Suppressor macrophage treated with lipopolysaccharide for 1 hour (primary cell): ENCODE results near the gene CYP4F8.
A peak's percentile ranks its signal among the peaks of the same experiment; 100 is the strongest.
"Not testable (repeated sequence)": the region's sequence is repeated elsewhere in the genome, so short reads cannot be mapped to it uniquely, and the experiment has no call there.

Source experiments
- DNase-seq, 3 donors: peaks; one replicate each; pipeline ENCODE4 v3.0.0-alpha.2; 2020 to 2022

Gene CYP4F8

GRCh38 chr19:15644816-15645215 is 29.8 kb downstream of the CYP4F8 start:
- peak in 1 of 3 donors; percentile 20 for DNase-seq

DNA sequence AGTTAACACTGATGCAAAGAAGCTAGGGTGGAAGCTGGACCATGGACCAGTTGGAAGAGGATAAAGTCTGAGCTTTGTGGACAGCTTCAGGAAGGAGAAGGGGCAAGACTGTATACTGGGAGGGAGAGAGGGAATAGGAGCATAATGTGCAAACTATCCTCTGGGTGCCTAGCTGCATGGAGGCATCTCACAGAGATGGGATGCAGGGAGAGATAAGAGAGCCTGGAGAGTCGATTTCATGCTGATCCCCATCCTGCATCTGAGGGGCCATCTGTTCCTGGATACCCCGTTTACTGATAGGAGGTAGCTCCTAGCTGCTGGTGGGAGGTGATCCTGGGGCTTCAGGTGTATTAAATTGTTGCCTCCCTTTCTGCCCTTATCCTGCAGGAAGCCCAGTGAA is 34.5 kb downstream of the CYP4F8 start:
- DNase-seq: no peak

- not testable (repeated sequence) for DNase-seq
Measured at GRCh38 chr19:15650123-15650522, 35.1 kb downstream of the CYP4F8 start.

DNA sequence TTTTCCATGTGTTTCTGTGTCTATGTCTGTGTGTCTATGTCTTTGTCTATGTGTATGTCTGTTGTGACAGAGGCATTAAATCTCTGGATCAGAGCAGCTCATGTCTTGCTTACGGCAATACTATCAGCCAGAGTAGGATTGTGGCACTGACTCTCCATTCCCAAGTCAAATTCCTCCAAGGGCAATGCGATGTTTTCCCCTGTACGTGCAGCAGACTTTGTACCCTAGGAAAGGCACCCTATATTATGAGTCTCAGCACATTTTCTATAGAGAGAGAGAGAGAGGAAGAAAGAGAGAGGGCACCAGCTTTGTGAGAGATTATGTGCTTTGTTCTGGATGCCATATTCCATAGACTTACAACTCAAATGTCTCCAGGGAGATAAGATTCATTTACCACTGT is 36.8 kb downstream of the CYP4F8 start:
- DNase-seq: no peak

DNA sequence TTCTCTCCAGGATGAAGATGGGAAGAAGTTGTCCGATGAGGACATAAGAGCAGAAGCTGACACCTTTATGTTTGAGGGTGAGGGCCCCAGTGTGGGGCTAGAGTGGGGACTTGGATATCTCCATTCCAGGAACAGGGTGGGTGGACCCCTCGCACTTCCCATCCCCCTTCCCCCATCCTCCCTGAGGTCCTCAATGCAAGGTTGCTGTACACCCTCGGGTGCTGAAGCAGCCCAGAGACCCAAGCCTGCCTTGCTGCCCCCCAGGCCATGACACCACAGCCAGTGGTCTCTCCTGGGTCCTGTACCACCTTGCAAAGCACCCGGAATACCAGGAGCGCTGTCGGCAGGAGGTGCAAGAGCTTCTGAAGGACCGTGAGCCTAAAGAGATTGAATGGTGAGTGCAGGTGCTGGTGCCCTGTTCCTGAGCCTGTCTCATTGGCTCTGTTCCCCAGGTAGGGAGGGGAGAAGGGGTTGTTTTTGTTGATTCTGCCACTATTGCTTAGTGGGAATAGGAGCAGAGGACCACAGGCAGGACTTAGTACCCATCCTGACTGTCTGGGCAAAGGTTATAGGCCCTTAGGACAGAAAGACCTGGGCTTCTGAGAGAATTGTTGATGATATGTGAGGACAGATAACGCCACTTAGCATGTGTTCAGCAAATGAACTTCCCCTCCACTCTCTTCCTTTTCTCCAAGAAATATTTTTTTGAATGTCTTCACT is 37.7 kb downstream of the CYP4F8 start:
- DNase-seq: no peak

DNA sequence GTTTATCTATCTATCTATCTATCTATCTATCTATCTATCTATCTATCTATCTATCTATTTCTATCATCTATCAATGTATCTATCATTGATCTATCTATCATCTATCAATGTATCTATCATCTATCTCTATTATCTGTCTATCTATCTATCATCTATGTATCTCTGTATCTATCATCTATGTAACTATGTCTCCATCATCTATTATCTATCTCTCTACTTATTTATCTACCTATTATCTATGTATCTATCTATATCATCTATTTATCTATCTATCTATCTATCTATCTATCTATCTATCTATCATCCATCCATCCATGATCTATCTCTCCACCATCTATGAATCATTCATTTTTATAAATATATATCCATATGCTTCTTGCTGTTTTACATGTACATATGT is 41.4 kb downstream of the CYP4F8 start:
- DNase-seq: no peak

GRCh38 chr19:15663247-15663646 is 48.2 kb downstream of the CYP4F8 start:
- DNase-seq: no peak

DNA sequence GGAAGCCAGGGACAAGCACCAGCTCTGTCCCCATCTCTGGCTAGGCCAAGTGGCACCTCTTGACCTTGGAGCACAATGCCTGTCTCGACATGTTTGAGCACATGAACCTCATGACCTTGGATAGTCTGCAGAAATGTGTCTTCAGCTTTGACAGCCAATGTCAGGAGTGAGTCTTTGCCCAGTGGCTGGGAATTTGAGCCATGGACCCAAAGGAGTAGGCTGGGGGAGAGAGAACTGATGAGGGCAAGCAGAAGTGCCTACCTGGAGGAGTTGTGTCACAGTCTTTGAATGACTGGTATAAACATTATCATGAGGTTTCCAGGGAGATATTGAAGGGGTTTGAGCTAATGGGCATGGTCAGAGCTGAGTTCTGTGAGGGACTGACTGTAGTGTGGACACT is 51.2 kb downstream of the CYP4F8 start:
- no peak for DNase-seq

GRCh38 chr19:15666883-15667282 is 51.9 kb downstream of the CYP4F8 start:
- peak; percentile 58 to 68 (median 66) for DNase-seq

DNA sequence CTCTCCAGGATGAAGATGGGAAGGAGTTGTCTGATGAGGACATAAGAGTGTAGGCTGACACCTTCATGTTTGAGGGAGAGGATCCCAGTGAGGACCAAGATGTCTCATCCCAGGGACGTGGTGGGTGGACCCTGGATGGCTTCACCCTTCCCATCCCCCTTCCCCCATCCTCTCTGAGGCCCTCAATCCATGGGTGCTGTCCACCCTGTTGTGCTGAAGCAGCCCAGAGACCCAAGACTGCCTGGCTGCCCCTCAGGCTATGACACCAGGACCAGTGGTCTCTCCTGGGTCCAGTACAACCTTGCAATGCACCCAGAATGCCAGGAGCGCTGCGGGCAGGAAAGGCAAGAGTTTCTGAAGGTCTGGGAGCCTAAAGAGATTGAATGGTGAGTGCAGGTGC is 54.4 kb downstream of the CYP4F8 start:
- DNase-seq: no peak

- DNase-seq: peak in 2 of 3 donors; percentile 17 to 43
Measured at GRCh38 chr19:15669891-15670290, 54.9 kb downstream of the CYP4F8 start.

DNA sequence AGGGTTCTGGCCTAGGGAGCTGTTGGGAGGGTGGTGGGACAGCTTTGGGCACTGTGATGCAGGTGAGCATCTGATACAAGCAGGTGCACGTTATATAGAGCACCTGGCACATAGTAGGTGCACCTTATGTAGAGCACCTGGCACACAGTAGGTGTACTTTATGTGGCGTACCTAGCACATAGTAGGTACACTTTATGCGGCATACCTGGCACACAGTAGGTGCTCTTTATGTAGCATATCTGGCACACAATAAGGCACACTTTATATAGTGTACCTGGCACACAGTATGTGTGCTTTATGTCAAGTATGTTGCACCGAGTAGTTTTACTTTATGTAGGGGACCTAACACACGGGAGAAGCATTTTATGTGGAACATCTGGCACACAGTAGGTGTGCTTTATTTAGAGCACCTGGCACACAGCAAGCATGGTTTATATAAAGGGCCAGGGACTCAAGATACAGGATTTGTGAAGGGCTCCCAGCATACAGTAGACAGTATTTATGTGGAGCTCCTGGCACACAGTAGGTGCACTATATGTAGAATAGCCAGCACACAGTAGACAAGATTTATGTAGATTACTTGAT is 56.3 kb downstream of the CYP4F8 start:
- DNase-seq: no peak

GRCh38 chr19:15671891-15672579 is 57.0 kb downstream of the CYP4F8 start:
- DNase-seq: no peak

- DNase-seq: no peak
Measured at GRCh38 chr19:15672580-15673175, 57.7 kb downstream of the CYP4F8 start, which contains the start of gene CYP4F12. TSS of gene CYP4F12 (plus strand) at chr19:15673087. CDS start at chr19:15673530, 443 bp downstream.

DNA sequence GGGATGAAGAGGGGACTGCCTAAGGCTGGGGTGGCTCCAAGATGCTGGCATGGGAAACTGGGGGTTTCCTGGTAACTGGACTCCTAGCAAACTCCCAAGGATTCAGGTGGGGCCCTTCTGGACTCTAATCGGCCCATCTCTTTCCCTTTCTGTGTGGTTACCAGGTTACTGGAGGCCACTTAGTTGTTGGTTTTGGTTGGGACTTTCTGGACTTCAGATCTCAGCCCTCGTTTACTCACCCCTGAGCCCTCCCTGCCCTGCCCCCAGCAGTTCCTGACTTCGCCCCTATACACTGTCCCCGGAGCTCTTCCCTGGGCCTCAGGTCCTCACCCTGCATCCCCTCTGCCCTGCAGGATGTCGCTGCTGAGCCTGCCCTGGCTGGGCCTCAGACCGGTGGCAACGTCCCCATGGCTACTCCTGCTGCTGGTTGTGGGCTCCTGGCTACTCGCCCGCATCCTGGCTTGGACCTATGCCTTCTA is 58.2 kb downstream of the CYP4F8 start:
- DNase-seq: no peak

- DNase-seq: no peak
Measured at GRCh38 chr19:15675560-15675959, 60.5 kb downstream of the CYP4F8 start.

- DNase-seq: no peak
Measured at GRCh38 chr19:15679089-15679488, 64.1 kb downstream of the CYP4F8 start.

- not testable (repeated sequence) for DNase-seq
Measured at GRCh38 chr19:15679865-15680264, 64.8 kb downstream of the CYP4F8 start.
